Measurements from ENCODE around the gene TUSC2. TPM values are rescaled to one million over a fixed set of nuclear protein-coding genes. Genes with fewer than 3 reads are reported as not detected.

TUSC2 gene
- total and polyA plus RNA-seq, 2 of the 13 experiments (the other 11 are each of a cell fraction or from before 2014, with no cell fraction given), result 36.7 to 39.1 TPM

DNA sequence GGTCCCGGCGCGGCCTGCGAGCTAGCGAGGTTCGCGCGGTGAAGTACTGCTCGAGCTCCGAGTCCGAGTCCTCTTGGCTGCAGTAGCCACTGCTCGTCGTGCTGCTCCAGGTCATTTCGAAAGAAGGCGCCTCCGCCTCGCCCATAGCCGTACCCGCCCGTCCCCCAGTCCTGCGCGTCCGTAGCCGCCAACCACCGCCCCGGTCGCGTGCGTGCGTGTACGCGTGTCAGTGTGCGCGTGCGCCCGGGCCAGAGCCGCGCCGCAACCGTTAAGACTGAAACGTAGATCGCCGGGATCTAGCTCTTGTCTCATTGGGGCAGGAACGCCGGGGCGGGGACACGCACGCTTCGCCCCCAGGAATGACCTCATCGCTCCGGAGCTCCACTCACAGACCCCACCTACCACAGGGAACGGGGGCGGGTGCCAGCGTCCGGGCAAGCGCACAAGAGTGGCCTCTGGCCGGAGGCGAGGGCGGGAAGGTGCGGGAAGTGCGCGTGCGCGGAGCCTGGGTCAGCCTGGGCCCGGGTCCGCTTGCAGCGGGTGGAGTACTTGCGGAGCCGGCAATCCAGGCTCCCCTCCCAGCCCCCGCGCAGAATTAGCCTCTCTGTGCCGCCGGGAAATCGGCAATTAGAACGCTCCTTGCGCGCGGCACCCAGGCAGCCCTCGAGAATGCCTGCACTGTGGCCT is 9.3 kb upstream of the TUSC2 start (continued):
- TF ChIP-seq MIER2 (CRISPR knock-in tag; IDR thresholded peaks at IDR 0.05) (no peak), ZBTB38 (CRISPR knock-in tag; IDR thresholded peaks at IDR 0.05) (peak; percentile 27; the same call in 1 of the 2 replicates), KLF6 (CRISPR knock-in tag; IDR thresholded peaks at IDR 0.05) (no peak), CREM (IDR thresholded peaks at IDR 0.05) (peak; percentile 32; the same call in 1 of the 2 replicates), CREM (CRISPR knock-in tag; IDR thresholded peaks at IDR 0.05) (no peak), SUZ12 (IDR thresholded peaks at IDR 0.05; ENCODE audit: low read depth, low read length) (no peak), KDM6A (CRISPR knock-in tag; IDR thresholded peaks at IDR 0.05; ENCODE audit: low read depth) (no peak), ZNF703 (CRISPR knock-in tag; IDR thresholded peaks at IDR 0.05; ENCODE audit: borderline replicate concordance) (no peak), CEBPB (IDR thresholded peaks at IDR 0.05; ENCODE audit: borderline replicate concordance, low read depth, low read length) (no peak), ZNF317 (CRISPR knock-in tag; IDR thresholded peaks at IDR 0.05) (peak; percentile 85), PLRG1 (conservative IDR thresholded peaks at IDR 0.05) (no peak), SP4 (CRISPR knock-in tag; IDR thresholded peaks at IDR 0.05) (peak; percentile 82), SRF (IDR thresholded peaks at IDR 0.05; ENCODE audit: low read depth, low read length) (no peak)
- TF ChIP-seq, protein P1, sequence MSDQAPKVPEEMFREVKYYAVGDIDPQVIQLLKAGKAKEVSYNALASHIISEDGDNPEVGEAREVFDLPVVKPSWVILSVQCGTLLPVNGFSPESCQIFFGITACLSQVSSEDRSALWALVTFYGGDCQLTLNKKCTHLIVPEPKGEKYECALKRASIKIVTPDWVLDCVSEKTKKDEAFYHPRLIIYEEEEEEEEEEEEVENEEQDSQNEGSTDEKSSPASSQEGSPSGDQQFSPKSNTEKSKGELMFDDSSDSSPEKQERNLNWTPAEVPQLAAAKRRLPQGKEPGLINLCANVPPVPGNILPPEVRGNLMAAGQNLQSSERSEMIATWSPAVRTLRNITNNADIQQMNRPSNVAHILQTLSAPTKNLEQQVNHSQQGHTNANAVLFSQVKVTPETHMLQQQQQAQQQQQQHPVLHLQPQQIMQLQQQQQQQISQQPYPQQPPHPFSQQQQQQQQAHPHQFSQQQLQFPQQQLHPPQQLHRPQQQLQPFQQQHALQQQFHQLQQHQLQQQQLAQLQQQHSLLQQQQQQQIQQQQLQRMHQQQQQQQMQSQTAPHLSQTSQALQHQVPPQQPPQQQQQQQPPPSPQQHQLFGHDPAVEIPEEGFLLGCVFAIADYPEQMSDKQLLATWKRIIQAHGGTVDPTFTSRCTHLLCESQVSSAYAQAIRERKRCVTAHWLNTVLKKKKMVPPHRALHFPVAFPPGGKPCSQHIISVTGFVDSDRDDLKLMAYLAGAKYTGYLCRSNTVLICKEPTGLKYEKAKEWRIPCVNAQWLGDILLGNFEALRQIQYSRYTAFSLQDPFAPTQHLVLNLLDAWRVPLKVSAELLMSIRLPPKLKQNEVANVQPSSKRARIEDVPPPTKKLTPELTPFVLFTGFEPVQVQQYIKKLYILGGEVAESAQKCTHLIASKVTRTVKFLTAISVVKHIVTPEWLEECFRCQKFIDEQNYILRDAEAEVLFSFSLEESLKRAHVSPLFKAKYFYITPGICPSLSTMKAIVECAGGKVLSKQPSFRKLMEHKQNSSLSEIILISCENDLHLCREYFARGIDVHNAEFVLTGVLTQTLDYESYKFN (CRISPR knock-in tag; conservative IDR thresholded peaks at IDR 0.05), result peak; percentile 59
- TF ChIP-seq, protein P2, sequence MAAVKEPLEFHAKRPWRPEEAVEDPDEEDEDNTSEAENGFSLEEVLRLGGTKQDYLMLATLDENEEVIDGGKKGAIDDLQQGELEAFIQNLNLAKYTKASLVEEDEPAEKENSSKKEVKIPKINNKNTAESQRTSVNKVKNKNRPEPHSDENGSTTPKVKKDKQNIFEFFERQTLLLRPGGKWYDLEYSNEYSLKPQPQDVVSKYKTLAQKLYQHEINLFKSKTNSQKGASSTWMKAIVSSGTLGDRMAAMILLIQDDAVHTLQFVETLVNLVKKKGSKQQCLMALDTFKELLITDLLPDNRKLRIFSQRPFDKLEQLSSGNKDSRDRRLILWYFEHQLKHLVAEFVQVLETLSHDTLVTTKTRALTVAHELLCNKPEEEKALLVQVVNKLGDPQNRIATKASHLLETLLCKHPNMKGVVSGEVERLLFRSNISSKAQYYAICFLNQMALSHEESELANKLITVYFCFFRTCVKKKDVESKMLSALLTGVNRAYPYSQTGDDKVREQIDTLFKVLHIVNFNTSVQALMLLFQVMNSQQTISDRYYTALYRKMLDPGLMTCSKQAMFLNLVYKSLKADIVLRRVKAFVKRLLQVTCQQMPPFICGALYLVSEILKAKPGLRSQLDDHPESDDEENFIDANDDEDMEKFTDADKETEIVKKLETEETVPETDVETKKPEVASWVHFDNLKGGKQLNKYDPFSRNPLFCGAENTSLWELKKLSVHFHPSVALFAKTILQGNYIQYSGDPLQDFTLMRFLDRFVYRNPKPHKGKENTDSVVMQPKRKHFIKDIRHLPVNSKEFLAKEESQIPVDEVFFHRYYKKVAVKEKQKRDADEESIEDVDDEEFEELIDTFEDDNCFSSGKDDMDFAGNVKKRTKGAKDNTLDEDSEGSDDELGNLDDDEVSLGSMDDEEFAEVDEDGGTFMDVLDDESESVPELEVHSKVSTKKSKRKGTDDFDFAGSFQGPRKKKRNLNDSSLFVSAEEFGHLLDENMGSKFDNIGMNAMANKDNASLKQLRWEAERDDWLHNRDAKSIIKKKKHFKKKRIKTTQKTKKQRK (IDR thresholded peaks at IDR 0.05; ENCODE audit: low read length), result no peak
- TF ChIP-seq, protein P3, sequence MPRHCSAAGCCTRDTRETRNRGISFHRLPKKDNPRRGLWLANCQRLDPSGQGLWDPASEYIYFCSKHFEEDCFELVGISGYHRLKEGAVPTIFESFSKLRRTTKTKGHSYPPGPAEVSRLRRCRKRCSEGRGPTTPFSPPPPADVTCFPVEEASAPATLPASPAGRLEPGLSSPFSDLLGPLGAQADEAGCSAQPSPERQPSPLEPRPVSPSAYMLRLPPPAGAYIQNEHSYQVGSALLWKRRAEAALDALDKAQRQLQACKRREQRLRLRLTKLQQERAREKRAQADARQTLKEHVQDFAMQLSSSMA (CRISPR knock-in tag; IDR thresholded peaks at IDR 0.05), result no peak
- TF ChIP-seq, protein P4, sequence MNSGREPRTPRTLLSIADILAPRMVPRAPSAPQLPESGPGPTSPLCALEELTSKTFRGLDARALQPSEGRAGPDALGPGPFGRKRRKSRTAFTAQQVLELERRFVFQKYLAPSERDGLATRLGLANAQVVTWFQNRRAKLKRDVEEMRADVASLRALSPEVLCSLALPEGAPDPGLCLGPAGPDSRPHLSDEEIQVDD (CRISPR knock-in tag; IDR thresholded peaks at IDR 0.05; ENCODE audit: borderline replicate concordance), result 0 out of 2 replicates have a peak, but pooled peaks have one; percentile 24
- TF ChIP-seq, protein P5, sequence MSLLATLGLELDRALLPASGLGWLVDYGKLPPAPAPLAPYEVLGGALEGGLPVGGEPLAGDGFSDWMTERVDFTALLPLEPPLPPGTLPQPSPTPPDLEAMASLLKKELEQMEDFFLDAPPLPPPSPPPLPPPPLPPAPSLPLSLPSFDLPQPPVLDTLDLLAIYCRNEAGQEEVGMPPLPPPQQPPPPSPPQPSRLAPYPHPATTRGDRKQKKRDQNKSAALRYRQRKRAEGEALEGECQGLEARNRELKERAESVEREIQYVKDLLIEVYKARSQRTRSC (CRISPR knock-in tag; IDR thresholded peaks at IDR 0.05; ENCODE audit: low read depth), result no peak
- TF ChIP-seq, protein P6, sequence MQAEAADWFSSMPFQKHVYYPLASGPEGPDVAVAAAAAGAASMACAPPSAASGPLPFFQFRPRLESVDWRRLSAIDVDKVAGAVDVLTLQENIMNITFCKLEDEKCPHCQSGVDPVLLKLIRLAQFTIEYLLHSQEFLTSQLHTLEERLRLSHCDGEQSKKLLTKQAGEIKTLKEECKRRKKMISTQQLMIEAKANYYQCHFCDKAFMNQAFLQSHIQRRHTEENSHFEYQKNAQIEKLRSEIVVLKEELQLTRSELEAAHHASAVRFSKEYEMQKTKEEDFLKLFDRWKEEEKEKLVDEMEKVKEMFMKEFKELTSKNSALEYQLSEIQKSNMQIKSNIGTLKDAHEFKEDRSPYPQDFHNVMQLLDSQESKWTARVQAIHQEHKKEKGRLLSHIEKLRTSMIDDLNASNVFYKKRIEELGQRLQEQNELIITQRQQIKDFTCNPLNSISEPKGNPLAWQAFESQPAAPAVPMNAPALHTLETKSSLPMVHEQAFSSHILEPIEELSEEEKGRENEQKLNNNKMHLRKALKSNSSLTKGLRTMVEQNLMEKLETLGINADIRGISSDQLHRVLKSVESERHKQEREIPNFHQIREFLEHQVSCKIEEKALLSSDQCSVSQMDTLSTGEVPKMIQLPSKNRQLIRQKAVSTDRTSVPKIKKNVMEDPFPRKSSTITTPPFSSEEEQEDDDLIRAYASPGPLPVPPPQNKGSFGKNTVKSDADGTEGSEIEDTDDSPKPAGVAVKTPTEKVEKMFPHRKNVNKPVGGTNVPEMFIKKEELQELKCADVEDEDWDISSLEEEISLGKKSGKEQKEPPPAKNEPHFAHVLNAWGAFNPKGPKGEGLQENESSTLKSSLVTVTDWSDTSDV (CRISPR knock-in tag; IDR thresholded peaks at IDR 0.05), result no peak; the same call in none of the 2 replicates

All from HepG2 (cell line).